HepG2 (cell line): ENCODE data around the gene ZNF217. TPM values are rescaled to one million over a fixed set of nuclear protein-coding genes. Genes with fewer than 3 reads are reported as not detected.

Experiments
- ATF7 ChIP-seq, 2 experiments: fragments of 450-650 bp in 1 of 2; sonication (generic) in 1 of 2; formaldehyde crosslinking in 1 of 2; IDR thresholded peaks; 2 replicates each; pipeline versions ENCODE4 v1.4.0 to v1.6.1; 2016 to 2020; ENCODE audit warnings: antibody characterized with exemption in 1 of 2, mild to moderate bottlenecking in 1 of 2, missing genetic modification reagents in 1 of 2
- CCDC6 ChIP-seq: sonication (generic); formaldehyde crosslinking; IDR thresholded peaks from 2 replicates; pipeline ENCODE4 v1.8.1; 2022; ENCODE audit warnings: mild to moderate bottlenecking, missing genetic modification reagents, moderate library complexity
- GTF3A ChIP-seq: sonication (generic); formaldehyde crosslinking; conservative IDR thresholded peaks from 2 replicates; pipeline ENCODE4 v1.4.0; 2020; ENCODE audit warnings: mild to moderate bottlenecking, missing genetic modification reagents
- HOXA3 ChIP-seq: sonication (generic); formaldehyde crosslinking; IDR thresholded peaks from 2 replicates; pipeline ENCODE4 v1.5.0; 2020; ENCODE audit warnings: missing genetic modification reagents
- LCORL ChIP-seq, 2 experiments: fragments of 450-650 bp in 1 of 2; sonication (generic) in 1 of 2; formaldehyde crosslinking in 1 of 2; IDR thresholded peaks; 2 replicates each; pipeline versions ENCODE4 v1.5.0 to v1.6.1; 2017 to 2020; ENCODE audit warnings: antibody characterized with exemption in 1 of 2, missing genetic modification reagents in 1 of 2
- MED8 ChIP-seq: sonication (generic); formaldehyde crosslinking; IDR thresholded peaks from 2 replicates; pipeline ENCODE4 v1.8.1; 2023; ENCODE audit warnings: mild to moderate bottlenecking, missing genetic modification reagents; ENCODE audit not compliant: insufficient replicate concordance
- RBFOX2 ChIP-seq: fragments of 200-400 bp; formaldehyde crosslinking; IDR thresholded peaks from 2 replicates; pipeline ENCODE4 v1.6.1; 2017; ENCODE audit warnings: low read depth, mild to moderate bottlenecking, low read length
- SALL1 ChIP-seq: sonication (generic); formaldehyde crosslinking; IDR thresholded peaks from 2 replicates; pipeline ENCODE4 v1.8.0; 2022; ENCODE audit warnings: mild to moderate bottlenecking, missing genetic modification reagents
- SIX1 ChIP-seq: sonication (generic); formaldehyde crosslinking; IDR thresholded peaks from 2 replicates; pipeline ENCODE4 v1.4.0; 2020; ENCODE audit warnings: missing genetic modification reagents, borderline replicate concordance
- SRSF4 ChIP-seq: fragments of 200-400 bp; formaldehyde crosslinking; IDR thresholded peaks from one replicate; pipeline ENCODE4 v1.6.1; 2018; ENCODE audit warnings: mild to moderate bottlenecking, low read depth, low read length, moderate library complexity; ENCODE audit not compliant: poor library complexity, severe bottlenecking
- ZBTB7A ChIP-seq: sonication (generic); formaldehyde crosslinking; IDR thresholded peaks from 2 replicates; pipeline ENCODE4 v1.8.0; 2022; ENCODE audit warnings: mild to moderate bottlenecking, missing genetic modification reagents
- ZBTB7B ChIP-seq: sonication (generic); formaldehyde crosslinking; IDR thresholded peaks from 2 replicates; pipeline ENCODE4 v1.4.0; 2020; ENCODE audit warnings: missing genetic modification reagents
- ZFAT ChIP-seq: sonication (generic); formaldehyde crosslinking; conservative IDR thresholded peaks from 2 replicates; pipeline ENCODE4 v1.8.1; 2023; ENCODE audit warnings: missing genetic modification reagents, inconsistent platforms
- ZFP41 ChIP-seq: sonication (generic); formaldehyde crosslinking; IDR thresholded peaks from 2 replicates; pipeline ENCODE4 v1.4.0; 2020; ENCODE audit warnings: mild to moderate bottlenecking, missing genetic modification reagents, borderline replicate concordance
- ZNF224 ChIP-seq: sonication (generic); formaldehyde crosslinking; IDR thresholded peaks from 2 replicates; pipeline ENCODE4 v1.5.0; 2020; ENCODE audit warnings: mild to moderate bottlenecking, missing genetic modification reagents
- polyA plus RNA-seq, 8 experiments: library from polyadenylated mRNA; depleted of rRNA in 3 of 8; stranded (reverse) in 7 of 8; unstranded in 1 of 8; fragments of >200 nt; fragmentation: Illumina TruSeq in 4 of 8; extraction: Trizol in 4 of 8; gene quantifications; 2 replicates each; pipeline versions ENCODE4 v1.2.1 to v1.2.3, GENCODE V29; 2011 to 2016; ENCODE audit warnings: low read depth in 4 of 8, missing spikeins in 1 of 8, mixed read lengths in 1 of 8; ENCODE audit not compliant: insufficient read depth in 1 of 8
- total RNA-seq, 5 experiments: library from RNA; depleted of rRNA; stranded (reverse); fragments of >200 nt; fragmentation: Illumina TruSeq; extraction: Trizol; gene quantifications; 2 replicates each; pipeline ENCODE4 v1.2.3, GENCODE V29; 2016; ENCODE audit warnings: low read depth in 1 of 5
- TF ChIP-seq, protein P1 (sequence below): sonication (generic); formaldehyde crosslinking; conservative IDR thresholded peaks from 2 replicates; pipeline ENCODE4 v1.4.0; 2020; ENCODE audit warnings: missing genetic modification reagents
- TF ChIP-seq, protein P2 (sequence below): sonication (generic); formaldehyde crosslinking; IDR thresholded peaks from 2 replicates; pipeline ENCODE4; 2020; ENCODE audit warnings: missing genetic modification reagents, mild to moderate bottlenecking, borderline replicate concordance
- TF ChIP-seq, protein P3 (sequence below): sonication (generic); formaldehyde crosslinking; IDR thresholded peaks from 2 replicates; pipeline ENCODE4 v1.4.0; 2020; ENCODE audit warnings: missing genetic modification reagents

Gene ZNF217
- total and polyA plus RNA-seq, 2 of the 13 experiments (the other 11 are each of a cell fraction or from before 2014, with no cell fraction given) = 22.3 to 29.8 TPM

DNA sequence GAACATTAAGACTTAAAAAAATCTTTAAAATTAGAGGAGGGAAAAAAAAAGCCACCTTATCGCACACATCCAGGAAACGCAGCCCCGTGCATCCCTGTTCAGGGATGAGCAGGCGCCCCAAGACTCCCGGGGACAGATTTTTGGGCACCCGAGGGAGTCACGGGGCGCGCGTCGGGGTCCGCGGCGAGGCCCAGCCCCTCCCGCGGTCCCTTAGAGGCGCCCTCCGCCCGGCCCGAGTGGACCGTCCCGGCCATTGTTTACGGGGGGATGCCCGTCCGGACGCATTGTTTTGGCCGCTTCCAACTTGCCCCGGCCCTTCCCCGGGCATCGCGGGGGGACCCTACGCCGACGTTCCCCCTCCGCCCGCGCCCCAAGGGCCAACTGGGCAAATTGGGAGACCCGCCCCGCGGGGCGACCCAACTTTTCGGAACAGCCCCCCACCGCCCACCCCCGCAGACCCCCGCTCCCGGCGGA lies 610 bp downstream of the ZNF217 start (continued):
- TF ChIP-seq ZFAT (CRISPR knock-in tag) = no peak
- peak; percentile 39 for TF ChIP-seq MED8
- no peak for TF ChIP-seq SIX1 (CRISPR knock-in tag)
- no peak for TF ChIP-seq ZNF224 (CRISPR knock-in tag)
- no peak for TF ChIP-seq SRSF4
- peak; percentile 96 for TF ChIP-seq RBFOX2
- TF ChIP-seq ZFP41 = no peak
- TF ChIP-seq, protein P1, sequence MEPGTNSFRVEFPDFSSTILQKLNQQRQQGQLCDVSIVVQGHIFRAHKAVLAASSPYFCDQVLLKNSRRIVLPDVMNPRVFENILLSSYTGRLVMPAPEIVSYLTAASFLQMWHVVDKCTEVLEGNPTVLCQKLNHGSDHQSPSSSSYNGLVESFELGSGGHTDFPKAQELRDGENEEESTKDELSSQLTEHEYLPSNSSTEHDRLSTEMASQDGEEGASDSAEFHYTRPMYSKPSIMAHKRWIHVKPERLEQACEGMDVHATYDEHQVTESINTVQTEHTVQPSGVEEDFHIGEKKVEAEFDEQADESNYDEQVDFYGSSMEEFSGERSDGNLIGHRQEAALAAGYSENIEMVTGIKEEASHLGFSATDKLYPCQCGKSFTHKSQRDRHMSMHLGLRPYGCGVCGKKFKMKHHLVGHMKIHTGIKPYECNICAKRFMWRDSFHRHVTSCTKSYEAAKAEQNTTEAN = 0 out of 2 replicates have a peak, but pooled peaks have one; percentile 4
- no peak for TF ChIP-seq GTF3A (CRISPR knock-in tag)
- TF ChIP-seq, protein P2, sequence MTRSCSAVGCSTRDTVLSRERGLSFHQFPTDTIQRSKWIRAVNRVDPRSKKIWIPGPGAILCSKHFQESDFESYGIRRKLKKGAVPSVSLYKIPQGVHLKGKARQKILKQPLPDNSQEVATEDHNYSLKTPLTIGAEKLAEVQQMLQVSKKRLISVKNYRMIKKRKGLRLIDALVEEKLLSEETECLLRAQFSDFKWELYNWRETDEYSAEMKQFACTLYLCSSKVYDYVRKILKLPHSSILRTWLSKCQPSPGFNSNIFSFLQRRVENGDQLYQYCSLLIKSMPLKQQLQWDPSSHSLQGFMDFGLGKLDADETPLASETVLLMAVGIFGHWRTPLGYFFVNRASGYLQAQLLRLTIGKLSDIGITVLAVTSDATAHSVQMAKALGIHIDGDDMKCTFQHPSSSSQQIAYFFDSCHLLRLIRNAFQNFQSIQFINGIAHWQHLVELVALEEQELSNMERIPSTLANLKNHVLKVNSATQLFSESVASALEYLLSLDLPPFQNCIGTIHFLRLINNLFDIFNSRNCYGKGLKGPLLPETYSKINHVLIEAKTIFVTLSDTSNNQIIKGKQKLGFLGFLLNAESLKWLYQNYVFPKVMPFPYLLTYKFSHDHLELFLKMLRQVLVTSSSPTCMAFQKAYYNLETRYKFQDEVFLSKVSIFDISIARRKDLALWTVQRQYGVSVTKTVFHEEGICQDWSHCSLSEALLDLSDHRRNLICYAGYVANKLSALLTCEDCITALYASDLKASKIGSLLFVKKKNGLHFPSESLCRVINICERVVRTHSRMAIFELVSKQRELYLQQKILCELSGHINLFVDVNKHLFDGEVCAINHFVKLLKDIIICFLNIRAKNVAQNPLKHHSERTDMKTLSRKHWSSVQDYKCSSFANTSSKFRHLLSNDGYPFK (CRISPR knock-in tag) = no peak
- no peak for TF ChIP-seq SALL1 (CRISPR knock-in tag)
- 0 out of 2 replicates have a peak, but pooled peaks have one; percentile 56 for TF ChIP-seq ZBTB7B
- no peak for TF ChIP-seq CCDC6 (CRISPR knock-in tag)
- no peak for TF ChIP-seq LCORL (IDR thresholded peaks at IDR 0.05)
- TF ChIP-seq LCORL (CRISPR knock-in tag; IDR thresholded peaks at IDR 0.05) = peak; percentile 73
- TF ChIP-seq ZBTB7A = no peak
- TF ChIP-seq, protein P3, sequence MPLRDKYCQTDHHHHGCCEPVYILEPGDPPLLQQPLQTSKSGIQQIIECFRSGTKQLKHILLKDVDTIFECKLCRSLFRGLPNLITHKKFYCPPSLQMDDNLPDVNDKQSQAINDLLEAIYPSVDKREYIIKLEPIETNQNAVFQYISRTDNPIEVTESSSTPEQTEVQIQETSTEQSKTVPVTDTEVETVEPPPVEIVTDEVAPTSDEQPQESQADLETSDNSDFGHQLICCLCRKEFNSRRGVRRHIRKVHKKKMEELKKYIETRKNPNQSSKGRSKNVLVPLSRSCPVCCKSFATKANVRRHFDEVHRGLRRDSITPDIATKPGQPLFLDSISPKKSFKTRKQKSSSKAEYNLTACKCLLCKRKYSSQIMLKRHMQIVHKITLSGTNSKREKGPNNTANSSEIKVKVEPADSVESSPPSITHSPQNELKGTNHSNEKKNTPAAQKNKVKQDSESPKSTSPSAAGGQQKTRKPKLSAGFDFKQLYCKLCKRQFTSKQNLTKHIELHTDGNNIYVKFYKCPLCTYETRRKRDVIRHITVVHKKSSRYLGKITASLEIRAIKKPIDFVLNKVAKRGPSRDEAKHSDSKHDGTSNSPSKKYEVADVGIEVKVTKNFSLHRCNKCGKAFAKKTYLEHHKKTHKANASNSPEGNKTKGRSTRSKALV (CRISPR knock-in tag) = 0 out of 2 replicates have a peak, but pooled peaks have one; percentile 13
- no peak for TF ChIP-seq HOXA3 (CRISPR knock-in tag)
- TF ChIP-seq ATF7 (IDR thresholded peaks at IDR 0.05) = no peak
- no peak for TF ChIP-seq ATF7 (CRISPR knock-in tag; IDR thresholded peaks at IDR 0.05)
